ENCODE data around the gene STK35.

The STK35 gene

DNA sequence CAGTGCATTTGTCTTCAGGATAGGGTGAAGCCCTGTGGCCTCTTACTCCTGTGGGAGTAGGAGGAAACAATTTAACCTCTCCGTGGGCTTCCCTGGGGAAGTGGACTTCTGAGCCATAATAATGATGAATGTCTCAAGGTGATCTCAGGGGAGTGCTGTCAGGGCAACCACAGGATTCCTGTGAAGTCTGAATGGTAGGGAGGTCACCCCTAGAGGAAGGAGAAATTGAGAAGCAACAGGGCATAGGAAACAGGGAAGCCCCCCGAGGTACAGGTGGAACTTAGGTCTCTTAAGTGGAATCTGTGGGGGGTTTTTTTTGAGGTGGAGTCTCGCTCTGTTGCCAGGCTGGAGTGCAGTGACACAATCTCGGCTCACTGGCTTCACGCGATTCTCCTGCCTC is 26.9 kb downstream of the STK35 start:
- Histone ChIP-seq H3K4me1 (ENCODE audit: control insufficient read depth, low read length) (peaks cover 14% of the 10 kb centered on the region), H3K36me3 (ENCODE audit: control insufficient read depth, low read length) (peaks cover 18% of the 10 kb centered on the region), H3K9me3 (ENCODE audit: control insufficient read depth, insufficient read depth, low read length) (no peaks in the 10 kb centered on the region), H4K20me1 (ENCODE audit: control insufficient read depth, insufficient read depth, low read depth, low read length) (peaks cover 23% of the 10 kb centered on the region), H3F3A (ENCODE audit: control insufficient read depth, insufficient read depth) (no peaks in the 10 kb centered on the region), H3K9me2 (replicated peaks; ENCODE audit: control insufficient read depth, low read length) (no peaks in the 10 kb centered on the region), H3K4me2 (ENCODE audit: low read length) (no peak overlapping the region), H3K79me2 (ENCODE audit: control insufficient read depth, low read length) (peaks cover 92% of the 10 kb centered on the region), H3K27ac (ENCODE audit: low read depth, low read length) (no peak overlapping the region), H3K27me3 (ENCODE audit: control insufficient read depth, low read length) (no peaks in the 10 kb centered on the region), H3K4me3 (ENCODE audit: low read length) (no peak overlapping the region)
- no peak for TF ChIP-seq EZH2phosphoT487 (IDR thresholded peaks at IDR 0.05; ENCODE audit: borderline replicate concordance, low read length)
- TF ChIP-seq, protein P1, sequence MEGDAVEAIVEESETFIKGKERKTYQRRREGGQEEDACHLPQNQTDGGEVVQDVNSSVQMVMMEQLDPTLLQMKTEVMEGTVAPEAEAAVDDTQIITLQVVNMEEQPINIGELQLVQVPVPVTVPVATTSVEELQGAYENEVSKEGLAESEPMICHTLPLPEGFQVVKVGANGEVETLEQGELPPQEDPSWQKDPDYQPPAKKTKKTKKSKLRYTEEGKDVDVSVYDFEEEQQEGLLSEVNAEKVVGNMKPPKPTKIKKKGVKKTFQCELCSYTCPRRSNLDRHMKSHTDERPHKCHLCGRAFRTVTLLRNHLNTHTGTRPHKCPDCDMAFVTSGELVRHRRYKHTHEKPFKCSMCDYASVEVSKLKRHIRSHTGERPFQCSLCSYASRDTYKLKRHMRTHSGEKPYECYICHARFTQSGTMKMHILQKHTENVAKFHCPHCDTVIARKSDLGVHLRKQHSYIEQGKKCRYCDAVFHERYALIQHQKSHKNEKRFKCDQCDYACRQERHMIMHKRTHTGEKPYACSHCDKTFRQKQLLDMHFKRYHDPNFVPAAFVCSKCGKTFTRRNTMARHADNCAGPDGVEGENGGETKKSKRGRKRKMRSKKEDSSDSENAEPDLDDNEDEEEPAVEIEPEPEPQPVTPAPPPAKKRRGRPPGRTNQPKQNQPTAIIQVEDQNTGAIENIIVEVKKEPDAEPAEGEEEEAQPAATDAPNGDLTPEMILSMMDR (IDR thresholded peaks at IDR 0.05; ENCODE audit: low read depth, low read length, poor library complexity, severe bottlenecking), result no peak

DNA sequence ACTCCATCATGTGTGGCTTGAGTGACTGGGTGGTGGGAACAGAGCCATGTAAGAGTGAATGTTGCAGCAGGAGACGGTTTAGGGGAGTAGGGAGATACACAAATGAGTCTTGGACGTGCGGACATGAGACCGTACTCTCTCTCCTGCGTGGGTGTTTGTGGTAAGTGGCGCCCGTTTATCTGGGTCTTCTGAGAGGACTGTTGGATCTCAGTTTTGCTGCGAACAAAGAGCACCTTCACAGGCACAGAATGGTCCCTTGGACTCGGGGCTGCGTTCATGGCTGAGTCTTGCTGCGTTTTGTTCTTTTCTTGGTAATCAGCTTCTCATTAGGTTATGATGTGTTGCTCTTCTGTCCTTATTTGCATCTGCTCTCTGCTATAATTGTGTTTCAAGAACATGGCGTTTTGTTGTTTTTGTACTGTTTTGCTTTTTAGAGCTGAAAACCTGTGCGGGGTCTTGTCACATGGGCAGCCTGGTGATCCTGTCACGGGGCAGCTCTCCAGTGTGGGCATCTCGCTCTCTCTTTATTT is 28.5 kb downstream of the STK35 start:
- peaks cover 19% of the 10 kb centered on the region for H4K20me1 ChIP-seq (ENCODE audit: control insufficient read depth, insufficient read depth, low read depth, low read length)
- TF ChIP-seq, protein P1 (IDR thresholded peaks at IDR 0.05; ENCODE audit: low read depth, low read length, poor library complexity, severe bottlenecking), result no peak
- no peak for TF ChIP-seq EZH2phosphoT487 (IDR thresholded peaks at IDR 0.05; ENCODE audit: borderline replicate concordance, low read length)
- no peak overlapping the region for H3K27ac ChIP-seq (ENCODE audit: low read depth, low read length)
- H3K27me3 ChIP-seq (ENCODE audit: control insufficient read depth, low read length), result no peaks in the 10 kb centered on the region
- H3K9me3 ChIP-seq (ENCODE audit: control insufficient read depth, insufficient read depth, low read length), result no peaks in the 10 kb centered on the region
- peaks cover 83% of the 10 kb centered on the region for H3K79me2 ChIP-seq (ENCODE audit: control insufficient read depth, low read length)
- no peaks in the 10 kb centered on the region for H3K9me2 ChIP-seq (replicated peaks; ENCODE audit: control insufficient read depth, low read length)
- H3K36me3 ChIP-seq (ENCODE audit: control insufficient read depth, low read length), result peaks cover 13% of the 10 kb centered on the region
- H3F3A ChIP-seq (ENCODE audit: control insufficient read depth, insufficient read depth), result no peaks in the 10 kb centered on the region
- H3K4me2 ChIP-seq (ENCODE audit: low read length), result no peak overlapping the region
- H3K4me3 ChIP-seq (ENCODE audit: low read length), result no peak overlapping the region
- no peaks in the 10 kb centered on the region for H3K4me1 ChIP-seq (ENCODE audit: control insufficient read depth, low read length)

DNA sequence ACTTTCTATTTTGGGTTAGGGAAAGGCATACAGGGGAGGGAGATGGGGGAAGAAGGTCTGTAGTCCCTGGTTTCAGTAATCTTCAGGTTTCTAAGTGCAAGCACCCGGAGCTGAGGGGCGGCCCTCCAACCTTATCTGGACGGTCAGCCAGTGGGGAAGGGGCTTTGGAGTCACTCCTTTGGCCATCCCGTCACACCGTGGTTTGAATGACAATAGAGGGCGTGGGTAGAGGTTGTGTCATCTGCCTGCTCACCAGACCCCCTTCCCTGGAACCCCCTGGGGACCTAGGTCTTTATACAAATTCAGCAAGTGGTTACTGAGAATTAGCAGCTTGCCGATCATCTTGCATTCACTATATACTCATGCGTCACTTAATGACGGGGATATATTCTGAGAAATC is 29.1 kb downstream of the STK35 start:
- Histone ChIP-seq H3K9me3 (ENCODE audit: control insufficient read depth, insufficient read depth, low read length) (no peaks in the 10 kb centered on the region), H3K4me3 (ENCODE audit: low read length) (no peak overlapping the region), H3K27me3 (ENCODE audit: control insufficient read depth, low read length) (no peaks in the 10 kb centered on the region), H3K4me1 (ENCODE audit: control insufficient read depth, low read length) (no peaks in the 10 kb centered on the region), H3K4me2 (ENCODE audit: low read length) (no peak overlapping the region), H3K36me3 (ENCODE audit: control insufficient read depth, low read length) (peaks cover 7% of the 10 kb centered on the region), H4K20me1 (ENCODE audit: control insufficient read depth, insufficient read depth, low read depth, low read length) (peaks cover 19% of the 10 kb centered on the region; the same call in 1 of the 2 replicates), H3K9me2 (replicated peaks; ENCODE audit: control insufficient read depth, low read length) (no peaks in the 10 kb centered on the region), H3K79me2 (ENCODE audit: control insufficient read depth, low read length) (peaks cover 77% of the 10 kb centered on the region), H3K27ac (ENCODE audit: low read depth, low read length) (no peak overlapping the region), H3F3A (ENCODE audit: control insufficient read depth, insufficient read depth) (no peaks in the 10 kb centered on the region)
- no peak for TF ChIP-seq EZH2phosphoT487 (IDR thresholded peaks at IDR 0.05; ENCODE audit: borderline replicate concordance, low read length)
- TF ChIP-seq, protein P1 (IDR thresholded peaks at IDR 0.05; ENCODE audit: low read depth, low read length, poor library complexity, severe bottlenecking), result no peak
